Spleen (tissue), 11 donors: ENCODE measurements around the gene MEGF6. TPM values are rescaled to one million over a fixed set of nuclear protein-coding genes. Genes with fewer than 3 reads are reported as not detected.

Experiments used
- DNase-seq: peaks from one replicate; pipeline ENCODE4 v3.0.0-alpha.2; 2020
- H3K27ac ChIP-seq, 8 donors: fragments of 200-600 bp; sonication (generic) in 7 of 8; 1 replicate in 4 of 8; 2 replicates in 4 of 8; pipeline versions ENCODE4 v1.5.0 to v1.8.0; 2016 to 2021; ENCODE audit warnings: inconsistent platforms in 4 of 8, mild to moderate bottlenecking in 4 of 8, moderate library complexity in 1 of 8
- H3K27me3 ChIP-seq, 7 donors: fragments of 200-600 bp; sonication (generic) in 6 of 7; replicated peaks in 1 of 7; 1 replicate in 4 of 7; 2 replicates in 3 of 7; pipeline versions ENCODE4 v1.5.0 to v1.8.0; 2016 to 2021; ENCODE audit warnings: inconsistent platforms in 3 of 7, mild to moderate bottlenecking in 1 of 7
- H3K36me3 ChIP-seq, 6 donors: fragments of 200-600 bp; sonication (generic) in 5 of 6; 1 replicate in 4 of 6; 2 replicates in 2 of 6; pipeline versions ENCODE4 v1.5.0 to v1.8.0; 2016 to 2021; ENCODE audit warnings: inconsistent platforms in 2 of 6
- H3K4me1 ChIP-seq, 6 donors: fragments of 200-600 bp; sonication (generic) in 5 of 6; 1 replicate in 3 of 6; 2 replicates in 3 of 6; pipeline versions ENCODE4 v1.5.0 to v1.8.0; 2016 to 2021; ENCODE audit warnings: inconsistent platforms in 3 of 6
- H3K4me3 ChIP-seq, 8 donors: fragments of 200-600 bp; sonication (generic) in 7 of 8; 1 replicate in 4 of 8; 2 replicates in 4 of 8; pipeline versions ENCODE4 v1.5.0 to v1.8.0; 2016 to 2021; ENCODE audit warnings: inconsistent platforms in 4 of 8, mild to moderate bottlenecking in 4 of 8, moderate library complexity in 2 of 8
- H3K9me3 ChIP-seq, 8 donors: fragments of 200-600 bp; sonication (generic) in 7 of 8; 1 replicate in 4 of 8; 2 replicates in 4 of 8; pipeline versions ENCODE4 v1.5.0 to v1.8.0; 2016 to 2021; ENCODE audit warnings: inconsistent platforms in 4 of 8
- POLR2A ChIP-seq, 3 donors: fragments of 450-650 bp; IDR thresholded peaks; one replicate each; pipeline ENCODE4 v1.5.1; 2017; ENCODE audit warnings: antibody characterized with exemption in 3 of 3, mild to moderate bottlenecking in 1 of 3
- POLR2AphosphoS5 ChIP-seq, 3 donors: sonication (generic); formaldehyde crosslinking; IDR thresholded peaks; one replicate each; pipeline ENCODE4 v1.5.1; 2017; ENCODE audit warnings: antibody characterized with exemption in 3 of 3
- WGBS, 5 donors: extraction: QIAGEN DNeasy Blood & Tissue Kit in 3 of 5; methylation state at CpG; one replicate each; pipeline versions ENCODE4 v1.1.5 to v1.1.7; 2013 to 2018; 5-methylcytosine and 5-hydroxymethylcytosine counted together
- intact Hi-C: fragments of 100-400 bp; cut with DNase I; formaldehyde crosslinking; loops from one replicate; pipeline ENCODE4 v1.15.0; 2023; ENCODE audit warnings: low total_unique reads
- polyA plus RNA-seq, 3 donors: library from polyadenylated mRNA; stranded (reverse); fragments of 200-250 nt; gene quantifications; one replicate each; pipeline ENCODE4 v1.2.1, GENCODE V29; 2013
- total RNA-seq, 7 donors: library from RNA; depleted of rRNA in 3 of 7; stranded (reverse); fragments of >200 nt in 3 of 7; fragmentation: NEBNext Ultra II Directional in 4 of 7; extraction: Animal tissue kit (Norgen Biotek cat#: 25700) in 4 of 7; gene quantifications; one replicate each; pipeline versions ENCODE4 v1.1.0 to v1.2.1, GENCODE V29; 2016 to 2021
- TF ChIP-seq, protein P1 (sequence below), 11 experiments: fragments of 200-600 bp in 7 of 11; fragments of 450-650 bp in 4 of 11; sonication (generic) in 4 of 11; IDR thresholded peaks in 8 of 11; conservative IDR thresholded peaks in 3 of 11; 1 replicate in 7 of 11; 2 replicates in 4 of 11; pipeline versions ENCODE4 v1.4.0 to v1.8.0; 2016 to 2021; ENCODE audit warnings: antibody characterized with exemption in 11 of 11, inconsistent platforms in 4 of 11, mild to moderate bottlenecking in 1 of 11
- donor health status: healthy with polysubstance abuse.
- donor health status: DM: no; HTN: no; CAD: no; lungs with moderate emphysema.
- donor health status: DM: no; HTN: no; CAD: no.
- donor health status: Bipolar disorder and iron deficiency.
- donor health status: healthy.
- donor health status: DM: no; HTN: no; CAD: no.
- donor health status: DM: yes; HTN: yes; CAD: no.

The MEGF6 gene
- total and polyA plus RNA-seq, 10 donors = 8.7 to 39.5 (median 20.3) TPM

DNA sequence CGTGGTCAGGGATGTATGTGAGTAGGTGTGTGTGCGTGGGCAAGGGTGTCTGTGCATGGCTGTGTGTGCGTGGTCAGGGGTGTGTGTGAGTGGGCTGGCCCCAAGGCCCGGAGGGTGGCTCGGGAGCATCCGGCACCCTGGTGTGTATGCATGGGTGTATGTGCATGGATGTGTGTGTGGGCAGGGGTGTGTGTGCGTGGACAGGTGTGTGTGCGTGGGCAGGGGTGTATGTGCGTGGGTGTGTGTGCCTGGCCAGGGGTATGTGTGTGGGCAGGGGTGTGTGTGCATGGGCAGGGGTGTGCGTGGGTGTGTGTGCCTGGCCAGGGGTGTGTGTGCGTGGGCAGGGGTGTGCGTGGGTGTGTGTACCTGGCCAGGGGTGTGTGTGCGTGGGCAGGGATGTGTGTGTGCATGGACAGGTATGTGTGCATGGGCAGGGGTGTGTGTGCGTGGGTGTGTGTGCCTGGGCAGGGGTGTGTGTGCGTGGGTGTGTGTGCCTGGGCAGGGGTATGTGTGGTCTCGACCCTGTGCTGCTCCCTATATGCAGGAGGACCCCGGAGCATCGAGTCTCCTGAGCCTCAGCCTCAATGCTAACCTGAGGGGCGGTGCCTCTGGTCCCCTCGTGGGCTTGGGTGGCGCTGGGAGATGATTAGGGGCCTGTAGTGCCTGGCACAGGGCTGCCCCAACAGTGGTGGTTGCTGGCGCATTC is 140.5 kb downstream of the MEGF6 start:
- intact Hi-C loops = no loop called here
- H3K4me1 ChIP-seq = peaks cover 0 to 26% (median 8%) of the 10 kb centered on the region in 6 donors
- peaks cover 0 to 32% (median 0%) of the 10 kb centered on the region in 7 donors for H3K27me3 ChIP-seq
- TF ChIP-seq, protein P1, sequence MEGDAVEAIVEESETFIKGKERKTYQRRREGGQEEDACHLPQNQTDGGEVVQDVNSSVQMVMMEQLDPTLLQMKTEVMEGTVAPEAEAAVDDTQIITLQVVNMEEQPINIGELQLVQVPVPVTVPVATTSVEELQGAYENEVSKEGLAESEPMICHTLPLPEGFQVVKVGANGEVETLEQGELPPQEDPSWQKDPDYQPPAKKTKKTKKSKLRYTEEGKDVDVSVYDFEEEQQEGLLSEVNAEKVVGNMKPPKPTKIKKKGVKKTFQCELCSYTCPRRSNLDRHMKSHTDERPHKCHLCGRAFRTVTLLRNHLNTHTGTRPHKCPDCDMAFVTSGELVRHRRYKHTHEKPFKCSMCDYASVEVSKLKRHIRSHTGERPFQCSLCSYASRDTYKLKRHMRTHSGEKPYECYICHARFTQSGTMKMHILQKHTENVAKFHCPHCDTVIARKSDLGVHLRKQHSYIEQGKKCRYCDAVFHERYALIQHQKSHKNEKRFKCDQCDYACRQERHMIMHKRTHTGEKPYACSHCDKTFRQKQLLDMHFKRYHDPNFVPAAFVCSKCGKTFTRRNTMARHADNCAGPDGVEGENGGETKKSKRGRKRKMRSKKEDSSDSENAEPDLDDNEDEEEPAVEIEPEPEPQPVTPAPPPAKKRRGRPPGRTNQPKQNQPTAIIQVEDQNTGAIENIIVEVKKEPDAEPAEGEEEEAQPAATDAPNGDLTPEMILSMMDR (IDR thresholded peaks at IDR 0.05 in 8 of 11, conservative IDR thresholded peaks at IDR 0.05 in 3 of 11) = no peak
- TF ChIP-seq POLR2A (IDR thresholded peaks at IDR 0.05) (no peak), POLR2AphosphoS5 (IDR thresholded peaks at IDR 0.05) (no peak)
- no peaks in the 10 kb centered on the region for H3K9me3 ChIP-seq
- DNase-seq = peak; percentile 44
- H3K4me3 ChIP-seq = no peak overlapping the region
- peak overlapping the region in 4 of 8 donors; percentile 14 to 60 (median 42) for H3K27ac ChIP-seq
- H3K36me3 ChIP-seq = no peaks in the 10 kb centered on the region
- 81 to 87% (median 84%) methylated on average over 18 to 22 of the region's 22 CpGs for WGBS, 5 donors

DNA sequence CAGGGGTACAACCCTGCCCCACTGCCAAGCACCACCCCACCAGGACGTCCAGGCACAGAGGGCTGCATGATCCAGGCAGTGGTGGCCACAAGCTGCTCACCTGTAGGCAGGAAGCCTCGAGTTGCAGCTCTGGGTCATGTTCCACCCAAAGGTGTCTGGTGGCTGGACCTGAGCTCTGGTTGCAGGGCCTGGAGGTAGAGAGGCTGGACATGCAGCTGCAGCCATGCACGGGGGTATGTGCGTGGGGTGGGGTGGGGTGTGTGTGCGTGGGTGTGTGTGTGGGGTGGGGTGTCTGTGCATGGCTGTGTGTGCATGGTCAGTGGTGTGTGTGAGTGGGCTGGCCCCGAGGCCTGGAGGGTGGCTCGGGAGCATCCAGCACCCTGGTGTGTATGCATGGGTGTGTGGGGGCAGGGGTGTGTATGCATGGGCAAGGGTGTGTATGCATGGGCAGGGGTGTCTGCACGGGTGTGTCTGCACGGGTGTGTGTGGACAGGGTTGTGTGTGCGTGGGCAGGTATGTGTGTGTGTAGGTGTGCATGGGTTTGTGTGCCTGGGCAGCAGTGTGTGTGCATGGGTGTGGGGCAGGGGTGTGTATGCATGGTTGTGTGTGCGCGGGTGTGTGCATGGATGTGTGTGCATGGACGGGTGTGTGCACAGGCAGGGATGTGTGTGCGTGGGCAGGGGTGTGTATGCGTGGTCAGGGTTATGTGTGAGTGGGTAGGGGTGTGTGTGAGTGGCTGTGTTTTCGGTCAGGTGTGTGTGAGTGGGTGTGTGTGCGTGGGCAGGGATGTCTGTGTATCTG is 141.3 kb downstream of the MEGF6 start:
- peak; percentile 58 for DNase-seq
- no peak for TF ChIP-seq POLR2A (IDR thresholded peaks at IDR 0.05)
- no peak for TF ChIP-seq POLR2AphosphoS5 (IDR thresholded peaks at IDR 0.05)
- TF ChIP-seq, protein P1 (IDR thresholded peaks at IDR 0.05 in 8 of 11, conservative IDR thresholded peaks at IDR 0.05 in 3 of 11) = no peak
- Histone ChIP-seq H3K27me3 (peaks cover 0 to 31% (median 0%) of the 10 kb centered on the region in 7 donors), H3K9me3 (no peaks in the 10 kb centered on the region), H3K36me3 (no peaks in the 10 kb centered on the region), H3K27ac (no peak overlapping the region), H3K4me1 (peaks cover 0 to 26% (median 8%) of the 10 kb centered on the region in 6 donors), H3K4me3 (no peak overlapping the region)
- intact Hi-C loops = no loop called here
- WGBS, 5 donors = 84 to 95% (median 88%) methylated on average over 16 to 17 of the region's 17 CpGs

DNA sequence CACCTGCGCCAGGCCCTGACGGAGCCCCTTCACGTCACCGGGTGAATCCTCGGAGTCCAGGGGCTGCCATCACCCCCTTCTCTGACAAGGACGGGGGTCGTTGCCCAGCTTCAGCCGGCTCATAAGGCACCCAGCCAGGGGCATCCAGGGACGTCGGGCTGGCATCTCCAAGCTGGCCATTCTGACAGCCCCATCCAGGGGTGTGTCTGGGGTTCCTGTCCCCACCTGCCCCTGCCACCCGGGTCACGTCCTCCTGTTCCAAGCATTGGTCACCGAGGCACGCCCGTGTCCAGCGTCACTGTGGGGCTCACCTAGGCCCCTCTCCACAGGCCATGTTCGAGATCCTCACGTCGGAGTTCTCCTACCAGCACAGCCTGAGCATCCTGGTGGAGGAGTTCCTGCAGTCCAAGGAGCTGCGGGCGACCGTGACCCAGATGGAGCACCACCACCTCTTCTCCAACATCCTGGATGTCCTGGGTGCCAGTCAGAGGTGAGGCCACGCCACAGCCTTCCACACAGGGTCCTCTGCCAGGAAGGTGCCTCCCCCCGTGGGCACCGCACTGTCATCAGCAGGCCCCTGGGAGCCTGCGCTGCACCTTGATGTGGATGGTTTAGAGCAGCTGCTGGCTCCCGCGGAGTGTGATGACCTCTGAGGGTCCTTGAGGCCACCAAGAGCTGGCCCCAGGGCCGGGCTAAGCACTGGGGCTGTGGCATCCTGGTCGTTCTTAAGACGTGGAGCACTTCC is 142.0 kb downstream of the MEGF6 start:
- Histone ChIP-seq H3K27me3 (peaks cover 0 to 27% (median 0%) of the 10 kb centered on the region in 7 donors), H3K9me3 (no peaks in the 10 kb centered on the region), H3K4me1 (peaks cover 0 to 26% (median 8%) of the 10 kb centered on the region in 6 donors), H3K36me3 (no peaks in the 10 kb centered on the region), H3K27ac (no peak overlapping the region), H3K4me3 (no peak overlapping the region)
- peak; percentile 65 for DNase-seq
- intact Hi-C loops = no loop called here
- WGBS, 5 donors = 89 to 94% (median 91%) methylated on average over 17 to 31 of the region's 31 CpGs
- no peak for TF ChIP-seq POLR2A (IDR thresholded peaks at IDR 0.05)
- no peak for TF ChIP-seq POLR2AphosphoS5 (IDR thresholded peaks at IDR 0.05)
- TF ChIP-seq, protein P1 (IDR thresholded peaks at IDR 0.05 in 8 of 11, conservative IDR thresholded peaks at IDR 0.05 in 3 of 11) = no peak
